IPS DF 4.7 (cell line): ENCODE data around the gene CPLANE2.
"Not testable (repeated sequence)": the region's sequence is repeated elsewhere in the genome, so short reads cannot be mapped to it uniquely, and the experiment has no call there.

ENCODE experiments used
- DNase-seq: peaks from one replicate; pipeline ENCODE4 v3.0.0-alpha.2; 2013; ENCODE audit warnings: low spot score; ENCODE audit errors: extremely low read depth

The CPLANE2 gene

DNA sequence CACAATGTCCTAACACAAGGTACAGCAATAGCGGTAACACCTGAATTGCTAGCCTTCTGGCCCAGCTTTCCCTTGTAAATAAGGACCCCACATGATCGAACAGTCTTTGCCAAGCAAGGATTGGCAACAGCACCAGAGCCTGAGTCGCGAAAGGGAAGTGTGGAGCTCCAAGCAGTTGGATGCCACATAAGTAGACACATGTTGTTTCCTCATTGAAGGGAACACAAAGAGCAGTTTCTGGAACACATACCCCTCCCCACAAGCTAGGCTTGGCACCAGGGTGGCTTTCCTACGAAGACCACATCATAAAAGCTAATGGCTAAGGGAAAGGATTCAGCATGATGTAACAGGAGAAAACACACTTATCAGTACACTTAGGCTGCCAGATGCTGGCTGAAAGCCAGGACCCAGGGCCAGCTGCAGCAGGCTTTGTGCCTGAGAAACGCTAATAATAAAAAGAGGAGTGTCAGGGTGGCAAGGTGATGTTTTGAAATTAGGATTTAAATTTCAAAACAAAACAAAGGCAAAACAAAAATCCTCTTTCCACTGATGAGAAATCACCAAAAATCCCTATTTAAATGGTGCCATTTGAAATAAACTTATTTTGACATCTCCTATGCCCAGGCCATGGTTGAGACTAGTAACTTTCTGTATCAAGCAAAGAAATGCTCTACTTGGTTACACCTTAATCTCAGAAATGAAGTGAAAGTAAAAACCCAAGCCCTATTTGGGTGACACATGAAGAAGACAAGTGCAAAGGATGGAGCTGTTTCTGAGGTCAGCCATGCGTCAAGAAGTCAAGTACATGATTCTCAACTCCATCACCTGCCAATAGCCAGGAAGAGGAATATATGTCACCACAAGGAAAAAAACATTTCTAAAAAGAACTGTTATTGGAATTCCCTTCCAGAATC, 11.9 kb upstream of the CPLANE2 start:
- no peak for DNase-seq

- DNase-seq: no peak
These were observed 11.0 kb upstream of the CPLANE2 start for GRCh38 chr1:16248007-16248436.

DNA sequence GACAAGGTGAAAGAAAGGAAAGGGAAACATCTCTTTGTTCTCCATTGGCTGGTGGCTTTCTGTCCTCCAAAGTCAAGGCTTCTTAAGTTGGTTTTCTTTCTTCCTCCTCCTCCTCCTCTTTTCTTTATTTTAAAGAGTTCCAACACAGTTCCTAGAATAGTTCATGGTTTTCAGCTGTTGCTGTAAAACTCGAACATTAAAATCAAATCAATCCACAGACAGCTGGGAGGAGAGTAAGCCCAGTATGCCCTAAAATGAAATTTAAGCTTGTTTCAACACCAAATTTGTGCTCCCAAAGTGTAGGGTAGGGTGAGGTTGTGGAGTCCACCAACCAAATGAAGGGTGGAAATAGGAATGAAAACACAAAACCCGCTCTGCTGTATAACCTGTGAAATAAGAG, 10.5 kb upstream of the CPLANE2 start:
- DNase-seq: no peak

DNA sequence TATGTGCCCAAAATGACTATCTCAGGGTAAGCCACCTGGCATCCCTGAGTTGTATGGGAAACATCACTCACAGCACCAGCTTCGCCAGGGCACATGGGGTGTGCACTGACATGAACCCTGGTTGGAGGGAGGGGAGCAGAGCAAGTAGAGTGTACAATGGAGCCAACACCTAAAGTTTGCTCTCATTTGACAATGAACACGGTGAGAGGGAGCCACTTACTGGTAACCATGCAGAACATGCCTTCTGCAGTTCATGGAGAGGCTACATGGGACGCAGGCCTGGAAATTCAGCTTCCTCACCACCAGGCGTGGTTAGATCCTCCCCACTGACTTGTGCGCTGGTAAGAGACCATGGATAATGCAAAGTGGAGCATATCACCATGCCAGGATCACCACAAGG, 10.0 kb upstream of the CPLANE2 start:
- no peak for DNase-seq

DNA sequence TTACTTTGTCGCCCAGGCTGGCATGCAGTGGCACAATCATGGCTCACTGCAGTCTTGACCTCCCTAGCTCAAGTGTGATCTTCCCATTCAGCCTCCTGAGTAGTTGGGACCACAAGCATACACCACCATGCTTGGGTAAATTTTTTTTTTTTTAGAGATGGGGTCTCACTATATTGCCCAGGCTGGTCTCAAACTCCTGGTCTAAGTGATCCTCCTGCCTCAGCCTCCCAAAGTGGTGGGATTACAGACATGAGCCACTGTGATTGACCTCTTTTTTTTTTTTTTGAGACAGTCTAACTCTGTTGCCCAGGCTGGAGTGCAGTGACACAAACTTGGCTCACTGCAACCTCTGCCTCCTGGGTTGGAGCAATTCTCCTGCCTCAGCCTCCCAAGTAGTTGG, 9.3 kb upstream of the CPLANE2 start:
- not testable (repeated sequence) for DNase-seq

DNA sequence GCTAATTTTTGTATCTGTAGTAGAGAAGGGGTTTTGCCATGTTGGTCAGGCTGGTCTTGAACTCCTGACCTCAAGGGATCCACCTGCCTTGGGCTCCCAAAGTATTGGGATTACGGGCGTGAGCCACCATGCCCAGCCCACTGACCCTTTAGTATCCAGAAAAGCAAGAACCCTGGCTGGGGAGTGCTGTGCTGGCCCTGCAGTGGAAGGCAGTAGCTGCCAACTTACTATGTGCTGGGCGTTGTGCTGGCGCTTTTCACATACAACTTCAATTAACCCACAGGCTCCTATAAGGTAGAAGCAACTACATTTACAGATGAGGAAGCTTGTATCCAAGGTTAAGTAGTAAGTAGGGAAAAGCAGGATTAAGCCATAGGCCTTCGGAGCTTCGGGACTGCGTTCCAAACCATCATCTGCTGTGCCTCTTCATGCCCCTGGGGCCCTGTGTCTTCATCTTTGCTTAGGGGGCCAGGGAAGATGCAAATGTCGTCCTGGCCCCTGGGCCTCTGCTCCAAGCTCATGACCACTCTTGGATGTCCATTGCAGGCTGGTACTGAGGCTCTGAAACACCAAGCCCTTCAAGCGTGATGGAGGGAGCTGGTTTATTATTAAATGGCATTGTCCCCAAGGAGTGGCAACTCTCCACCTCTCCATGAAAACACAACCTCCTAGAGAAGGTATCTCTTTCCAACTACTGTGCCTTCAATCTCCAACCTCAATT, 8.7 kb upstream of the CPLANE2 start:
- no peak for DNase-seq

DNA sequence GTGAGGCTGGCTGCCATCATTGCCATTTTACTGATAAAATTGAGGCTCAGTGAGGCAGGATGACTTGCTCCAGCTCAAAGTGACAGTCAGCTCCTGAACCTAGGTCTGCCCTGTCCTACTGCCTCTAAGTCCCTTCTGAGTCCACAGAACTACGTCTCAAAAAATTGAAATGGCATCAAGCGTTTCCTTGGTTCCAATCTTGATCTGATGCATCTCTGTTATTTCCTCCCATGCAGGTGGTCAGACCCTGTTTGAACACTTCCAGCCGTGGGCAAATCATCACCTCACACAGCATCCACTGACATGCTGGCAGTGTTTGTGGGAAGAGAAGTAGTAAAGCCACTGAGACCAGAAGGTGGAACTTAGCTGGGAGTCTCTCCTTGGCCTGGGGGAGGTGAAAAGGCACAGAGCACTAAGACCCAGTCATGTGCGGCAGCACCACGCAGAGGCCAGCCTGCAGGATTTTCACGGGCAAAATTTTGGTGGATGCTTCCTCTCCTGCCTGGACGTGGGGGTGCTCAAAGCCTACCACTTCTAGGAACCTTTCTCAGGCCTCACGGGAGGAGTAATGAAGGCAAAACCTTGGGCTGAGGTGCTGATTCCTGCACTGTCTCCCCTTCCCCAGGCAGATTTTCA, 7.8 kb upstream of the CPLANE2 start:
- DNase-seq: no peak

DNA sequence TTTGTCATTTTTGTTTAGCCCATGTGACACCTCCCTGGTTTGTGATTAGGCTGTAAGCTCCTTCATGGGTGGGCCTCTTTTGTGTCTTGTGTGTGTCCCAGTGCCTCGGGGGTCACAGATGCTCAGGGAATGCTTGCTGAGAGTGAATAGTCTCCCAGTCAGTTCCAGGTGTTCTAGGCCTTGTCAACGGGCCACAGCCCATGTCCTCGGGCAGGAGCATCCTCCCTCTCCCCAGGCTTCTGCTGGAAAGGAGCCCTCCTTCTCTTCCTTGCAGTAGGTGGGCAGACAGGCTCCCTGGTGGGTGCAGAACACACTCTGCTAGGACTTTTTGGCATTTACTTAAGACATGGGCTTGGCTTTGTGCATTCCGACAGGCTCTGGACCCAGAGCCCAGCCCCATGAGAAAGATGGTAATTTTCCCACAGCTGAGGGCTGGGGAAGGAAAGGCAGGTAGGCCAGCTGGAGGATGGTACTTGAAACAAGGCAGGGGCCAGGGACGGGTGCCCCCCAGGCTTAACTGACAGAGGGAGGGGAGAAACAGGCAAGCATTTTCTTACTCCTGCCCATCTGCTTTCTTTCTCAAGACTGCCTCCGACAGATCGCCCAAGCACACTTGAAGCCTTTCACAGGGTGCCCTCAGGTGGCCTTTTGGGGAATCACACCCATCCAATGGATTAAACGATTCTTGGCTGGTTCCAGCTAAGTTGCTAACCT, 7.1 kb upstream of the CPLANE2 start:
- DNase-seq: no peak

DNA sequence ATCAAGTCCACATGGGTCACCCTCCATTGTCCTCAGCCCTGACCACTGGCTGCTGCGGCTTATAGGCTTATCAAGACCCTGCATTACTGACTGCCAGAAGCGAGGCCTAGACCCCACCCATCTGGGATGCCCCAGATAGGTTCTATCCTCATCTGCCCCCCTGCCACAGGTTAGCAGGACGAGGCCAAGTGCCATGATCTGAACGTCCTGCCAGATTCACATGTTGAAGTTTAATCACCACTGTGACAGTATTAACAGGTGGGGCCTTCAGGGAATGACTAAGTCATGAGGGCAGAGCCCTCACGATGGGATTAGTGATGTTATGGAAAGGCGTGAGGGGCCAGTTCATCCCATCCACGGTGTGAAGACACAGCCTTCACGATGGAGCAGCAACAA, 6.2 kb upstream of the CPLANE2 start:
- no peak for DNase-seq

DNA sequence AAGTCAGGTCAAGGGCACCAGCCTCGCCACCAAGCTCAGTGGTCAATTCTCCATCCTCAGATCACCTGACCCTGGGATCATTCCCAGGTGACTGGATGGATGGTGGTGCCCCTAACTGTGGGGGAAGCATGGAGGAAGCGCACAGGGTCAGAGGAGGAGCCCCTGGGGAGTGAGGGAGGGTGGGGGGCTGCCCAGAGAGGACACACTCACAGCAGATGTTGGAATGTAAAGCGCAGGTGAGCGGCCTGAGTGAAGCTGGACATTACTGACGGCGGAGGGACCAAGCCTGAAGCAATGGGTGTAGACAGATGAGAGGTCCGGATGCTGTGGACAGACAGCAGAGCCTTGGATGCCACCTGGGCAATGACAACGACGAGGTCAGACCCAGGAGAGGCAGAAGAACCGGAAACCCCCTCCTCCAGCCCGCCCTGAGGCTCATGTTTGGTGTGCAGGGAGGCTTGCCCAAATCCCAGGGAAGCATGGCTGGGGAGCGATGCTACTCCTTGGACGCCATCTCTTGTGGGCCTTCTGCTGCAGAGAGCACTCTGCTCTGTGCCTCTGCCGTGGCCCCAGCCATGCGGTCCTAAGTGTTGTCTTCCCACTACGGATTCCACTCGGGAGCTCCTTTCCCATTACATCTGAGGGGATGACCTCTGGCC, 5.7 kb upstream of the CPLANE2 start:
- DNase-seq: no peak

- DNase-seq: no peak
These were observed 4.3 kb upstream of the CPLANE2 start for GRCh38 chr1:16241221-16241708.

DNA sequence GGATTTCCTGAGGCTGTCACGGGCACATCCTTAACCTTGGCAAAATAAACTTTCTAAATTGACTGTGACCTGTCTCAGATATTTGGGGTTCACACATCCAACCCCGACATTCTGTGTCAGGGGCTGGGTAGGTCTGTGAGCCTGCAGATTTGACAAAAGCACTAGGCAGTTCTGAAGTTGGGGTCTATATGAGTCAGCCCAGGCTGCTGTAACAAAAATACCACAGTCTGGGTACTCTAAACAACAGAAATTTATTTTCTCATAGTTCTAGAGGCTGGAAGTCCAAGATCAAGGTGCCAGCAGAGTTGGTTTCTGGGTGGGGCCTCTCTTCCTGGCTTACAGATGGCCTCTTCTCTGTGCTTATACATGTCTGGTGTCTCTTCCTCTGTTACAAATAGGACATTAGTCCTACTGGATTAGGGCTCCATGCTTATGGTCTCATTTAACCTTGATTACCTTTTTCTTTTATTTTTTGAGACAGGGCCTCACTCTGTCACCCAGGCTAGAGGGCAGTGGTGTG, 3.0 kb upstream of the CPLANE2 start:
- no peak for DNase-seq

DNA sequence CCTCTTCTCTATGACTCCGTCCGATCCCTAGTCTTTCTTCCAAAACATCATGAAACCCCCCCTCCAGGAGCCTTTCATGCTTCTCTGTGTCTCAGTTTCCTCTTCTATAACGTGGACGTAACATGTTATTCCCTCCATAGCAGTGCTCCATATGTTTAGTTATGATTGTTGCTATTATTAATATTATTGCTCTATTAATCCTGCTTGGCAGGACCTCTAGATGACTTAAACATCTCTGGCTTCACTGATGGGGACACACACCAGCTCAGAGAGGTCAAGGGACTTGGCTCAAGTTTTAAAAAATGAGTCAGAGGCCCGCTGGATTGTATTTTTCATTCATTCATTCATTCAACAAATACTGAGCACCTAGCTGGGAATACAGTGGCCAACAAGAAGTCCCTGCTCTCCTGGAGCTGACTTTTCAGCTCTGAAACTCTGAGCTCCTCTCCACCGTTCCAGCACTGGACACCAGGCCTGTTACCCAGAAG, 404 bp upstream of the CPLANE2 start:
- DNase-seq: no peak

DNA sequence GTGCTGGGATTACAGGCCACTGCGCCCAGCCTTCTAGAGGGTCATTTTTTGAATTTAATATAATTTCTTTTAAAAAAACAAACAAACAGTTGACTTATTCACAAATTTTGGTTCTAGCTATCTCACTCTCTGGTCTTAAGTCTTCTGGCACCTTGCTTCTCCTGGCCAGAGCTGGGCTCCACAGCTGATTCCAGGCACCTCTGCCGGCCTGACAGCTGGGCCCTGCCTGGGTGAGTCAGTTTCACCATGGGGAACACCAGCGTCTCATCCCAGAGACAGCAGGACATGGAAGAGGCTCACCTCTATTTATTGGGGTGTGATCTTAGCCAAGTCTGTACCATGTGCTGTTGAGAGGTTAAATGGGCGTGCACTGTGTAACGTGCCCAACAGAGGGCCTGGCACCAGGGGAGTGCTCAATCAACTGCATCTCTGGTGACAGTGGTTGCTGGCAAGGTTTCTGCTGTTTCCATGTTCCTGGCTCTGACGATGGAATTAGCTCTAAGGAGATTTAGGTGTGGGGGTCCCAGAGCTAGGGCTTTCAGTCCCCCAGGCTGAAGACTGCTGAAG, 956 bp downstream of the CPLANE2 start:
- DNase-seq: no peak

- no peak for DNase-seq
These were observed 1.6 kb downstream of the CPLANE2 start for GRCh38 chr1:16235347-16235746.

DNA sequence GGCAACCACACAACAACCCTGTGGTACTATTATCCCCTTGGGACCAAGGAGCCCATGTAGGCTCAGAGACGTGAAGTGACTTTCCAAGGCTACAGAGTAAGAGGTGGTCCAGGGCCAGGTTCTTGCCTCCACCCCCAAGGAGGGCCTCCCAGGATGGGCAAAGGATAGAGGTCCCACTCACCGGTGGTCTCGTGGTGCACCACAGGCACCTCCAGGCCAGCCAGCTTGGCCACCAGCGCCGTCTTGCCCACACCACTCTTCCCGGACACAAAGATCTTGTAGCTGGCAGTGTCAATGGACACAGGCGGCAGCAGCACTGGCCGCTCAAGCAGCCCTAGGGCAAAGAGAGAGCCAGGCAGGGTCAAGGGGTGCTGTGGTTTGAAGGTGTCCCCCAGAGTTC, 3.6 kb downstream of the CPLANE2 start:
- DNase-seq: no peak

DNA sequence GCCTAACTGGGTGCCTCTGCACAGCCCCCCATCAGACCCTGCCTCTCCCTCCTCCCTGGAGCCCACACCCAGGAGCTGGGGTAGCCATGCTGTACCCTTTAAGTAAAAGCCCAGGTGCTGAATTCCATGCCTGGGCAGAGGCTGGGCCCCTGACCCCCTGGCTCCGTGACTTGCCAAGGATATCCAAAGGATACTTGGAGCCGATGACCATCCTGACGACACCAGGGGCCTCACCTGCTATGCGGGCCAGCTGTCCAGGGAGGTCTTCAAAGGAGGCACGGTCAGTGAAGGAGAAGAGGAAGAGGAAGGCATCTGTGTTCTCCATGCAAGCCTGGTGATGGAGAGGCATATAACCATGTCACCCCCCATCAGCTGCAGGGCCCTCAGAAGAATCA, 4.7 kb downstream of the CPLANE2 start:
- DNase-seq: no peak

DNA sequence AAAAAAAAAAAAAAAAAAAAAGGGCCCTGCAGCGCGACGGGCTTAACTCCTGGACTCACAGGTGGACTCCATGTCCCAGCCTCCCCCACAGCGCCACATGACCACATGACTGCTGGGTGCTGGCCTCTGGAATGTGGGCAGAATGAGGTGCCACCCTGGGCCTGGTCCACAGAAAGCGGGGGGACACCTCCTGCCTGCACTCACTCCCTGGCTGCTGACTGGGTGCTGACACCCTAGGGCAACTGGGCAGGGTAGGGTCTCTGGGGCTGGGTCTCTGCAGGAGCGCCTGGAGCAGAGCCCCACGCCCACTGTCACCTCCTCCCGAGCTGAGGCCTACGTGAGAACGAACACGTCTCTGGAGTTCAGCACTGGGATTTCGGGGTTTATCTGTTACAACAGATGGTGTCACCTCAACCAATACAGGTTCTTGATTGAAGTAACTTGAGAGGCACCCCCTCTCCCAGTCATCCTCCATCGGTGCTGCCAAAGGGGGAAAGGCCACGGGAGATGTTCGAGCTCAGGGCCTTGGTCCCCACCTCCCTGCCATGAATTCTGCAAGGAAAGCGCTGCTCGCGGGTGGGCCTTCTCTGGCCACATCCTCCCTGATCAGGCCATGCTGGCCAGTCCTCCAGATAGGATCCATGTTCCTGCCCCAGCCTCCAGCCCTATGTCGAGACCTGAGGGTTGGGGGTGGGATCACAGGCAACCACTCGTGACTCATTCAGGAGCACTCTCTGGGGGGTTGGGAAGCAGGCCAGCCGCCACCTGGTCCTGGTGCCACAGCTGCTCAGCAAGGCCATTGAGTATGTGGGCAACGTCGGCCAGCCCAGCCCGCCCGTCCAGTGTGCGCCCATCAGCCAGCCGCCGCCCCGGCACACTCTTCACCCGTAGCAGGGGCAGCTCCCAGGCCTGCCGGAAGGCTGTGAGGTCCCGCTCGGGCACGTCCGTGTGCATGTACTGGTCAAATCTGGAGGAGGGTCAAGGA, 5.4 kb downstream of the CPLANE2 start:
- no peak for DNase-seq

GRCh38 chr1:16230744-16231143, 6.2 kb downstream of the CPLANE2 start:
- no peak for DNase-seq
